HCT116 (cell line): ENCODE measurements around the gene TMEM242. TPM values are rescaled to one million over a fixed set of nuclear protein-coding genes. Genes with fewer than 3 reads are reported as not detected.

Experiments used
- ATAC-seq: fragments of 200-7000 bp; cut with Tn5 transposase; 2 replicates; pipeline ENCODE4 v1.9.1; 2020; ENCODE audit warnings: mild to moderate bottlenecking, moderate library complexity
- BruUV-seq: library from RNA; stranded (reverse); fragments of 400-500 nt; replicated peaks from 2 replicates; lab custom pipeline; 2021; lab: Mats Ljungman, UMichigan
- CTCF ChIA-PET: fragments of 300-600 bp; sonication (Branson Sonifier 250); formaldehyde crosslinking; loops from one replicate; lab custom pipeline; 2021; ENCODE audit warnings: antibody characterized with exemption; lab: Charles Lee
- POLR2A ChIA-PET: fragments of 300-600, 350-600 bp; sonication (Branson Sonifier 250); formaldehyde crosslinking; loops from one replicate; lab custom pipeline; 2021; ENCODE audit warnings: antibody characterized with exemption; lab: Charles Lee
- RAD21 ChIA-PET, 2 experiments: fragments of 300-600 bp; sonication (Branson Sonifier 250); formaldehyde crosslinking; loops; one replicate each; lab custom pipeline; 2023; ENCODE audit warnings: low total read pairs in 2 of 2; ENCODE audit not compliant: uncharacterized antibody in 2 of 2, unreplicated experiment in 2 of 2, low non-redundant PET in 1 of 2; lab: Charles Lee
- DNase-seq: peaks from one replicate; pipeline ENCODE4 v3.0.0-alpha.2; 2010; ENCODE audit warnings: low read depth, low spot score
- H2AFZ ChIP-seq: fragments of 200-600 bp; shearing (Covaris generic), sonication (generic); 2 replicates; pipeline ENCODE4 v1.6.1; 2017; ENCODE audit warnings: low read depth, mixed run types, mixed read lengths, antibody characterized with exemption, low read length; ENCODE audit not compliant: poor library complexity, severe bottlenecking
- H3K27ac ChIP-seq: 2 replicates; pipeline ENCODE4 v1.5.1; 2012; ENCODE audit warnings: low read depth, low read length
- H3K27me3 ChIP-seq: fragments of 200-600 bp; sonication (generic); 2 replicates; pipeline ENCODE4 v1.6.1; 2016; ENCODE audit warnings: mixed run types, low read length, mixed read lengths; ENCODE audit not compliant: insufficient read depth
- H3K36me3 ChIP-seq, 2 experiments: fragments of 200-500 bp in 1 of 2; fragments of 200-600 bp in 1 of 2; sonication (Bioruptor generic) in 1 of 2; sonication (generic) in 1 of 2; 2 replicates each; pipeline versions ENCODE4 v1.5.1 to v1.6.1; 2014 to 2016; ENCODE audit warnings: low read length in 2 of 2, inconsistent platforms in 1 of 2, mixed read lengths in 1 of 2, mixed run types in 1 of 2; ENCODE audit not compliant: insufficient read depth in 2 of 2, control insufficient read depth in 1 of 2
- H3K4me1 ChIP-seq, 2 experiments: fragments of 200-600 bp in 1 of 2; sonication (generic) in 1 of 2; 2 replicates each; pipeline versions ENCODE4 v1.5.1 to v1.6.1; 2012 to 2017; ENCODE audit warnings: low read length in 2 of 2, inconsistent platforms in 1 of 2, mild to moderate bottlenecking in 1 of 2, mixed read lengths in 1 of 2, mixed run types in 1 of 2, moderate library complexity in 1 of 2; ENCODE audit not compliant: insufficient read depth in 2 of 2, control insufficient read depth in 1 of 2
- H3K4me2 ChIP-seq: fragments of 200-600 bp; sonication (generic); 2 replicates; pipeline ENCODE4 v1.6.1; 2017; ENCODE audit warnings: mixed run types, low read length, mixed read lengths
- H3K4me3 ChIP-seq, 2 experiments: fragments of 200-600 bp in 1 of 2; sonication (generic) in 1 of 2; replicated peaks in 1 of 2; 2 replicates each; pipeline ENCODE4 v1.5.1; 2011 to 2016; ENCODE audit warnings: low read length in 2 of 2, control low read depth in 1 of 2, low read depth in 1 of 2, mild to moderate bottlenecking in 1 of 2, mixed read lengths in 1 of 2, mixed run types in 1 of 2
- H3K79me2 ChIP-seq: fragments of 200-600 bp; sonication (generic); 2 replicates; pipeline ENCODE4 v1.6.1; 2017; ENCODE audit warnings: mild to moderate bottlenecking, mixed run types, low read length, moderate library complexity, mixed read lengths; ENCODE audit not compliant: insufficient read depth
- H3K9ac ChIP-seq: fragments of 200-600 bp; sonication (generic); 2 replicates; pipeline ENCODE4 v1.6.1; 2016; ENCODE audit warnings: low read length, mixed read lengths
- H3K9me2 ChIP-seq: fragments of 200-600 bp; sonication (generic), shearing (Covaris generic); 2 replicates; pipeline ENCODE4 v1.6.1; 2017; ENCODE audit warnings: mixed run types, mild to moderate bottlenecking, moderate library complexity; ENCODE audit not compliant: insufficient read depth
- H3K9me3 ChIP-seq, 2 experiments: fragments of 200-500 bp in 1 of 2; fragments of 200-600 bp in 1 of 2; sonication (Bioruptor generic) in 1 of 2; sonication (generic) in 1 of 2; 2 replicates each; pipeline ENCODE4 v1.6.1; 2014 to 2017; ENCODE audit warnings: low read length in 2 of 2, mixed read lengths in 2 of 2, inconsistent platforms in 1 of 2, low read depth in 1 of 2, mild to moderate bottlenecking in 1 of 2, mixed run types in 1 of 2, moderate library complexity in 1 of 2; ENCODE audit not compliant: control insufficient read depth in 1 of 2, insufficient read depth in 1 of 2
- H4K20me1 ChIP-seq: fragments of 200-600 bp; sonication (generic), shearing (Covaris generic); 2 replicates; pipeline ENCODE4 v1.6.1; 2017; ENCODE audit warnings: mixed run types, mild to moderate bottlenecking, moderate library complexity; ENCODE audit not compliant: insufficient read depth
- ELF1 ChIP-seq: IDR thresholded peaks from 2 replicates; pipeline ENCODE4 v1.6.1; 2012; ENCODE audit warnings: low read depth, borderline replicate concordance
- EZH2 ChIP-seq: fragments of 200-600 bp; sonication (generic); IDR thresholded peaks from 2 replicates; pipeline ENCODE4 v1.6.1; 2017; ENCODE audit warnings: antibody characterized with exemption, mixed run types
- MAX ChIP-seq: IDR thresholded peaks from 2 replicates; pipeline ENCODE4 v1.6.1; 2012
- POLR2A ChIP-seq: IDR thresholded peaks from 2 replicates; pipeline ENCODE4 v1.7.0; 2011; ENCODE audit warnings: borderline replicate concordance; ENCODE audit not compliant: insufficient read depth, insufficient read length; ENCODE audit errors: extremely low read depth
- POLR2AphosphoS5 ChIP-seq: IDR thresholded peaks from 2 replicates; pipeline ENCODE4 v1.6.1; 2011; ENCODE audit warnings: mild to moderate bottlenecking, low read depth, low read length, moderate library complexity
- RAD21 ChIP-seq: IDR thresholded peaks from 2 replicates; pipeline ENCODE4 v1.6.1; 2012; ENCODE audit warnings: low read depth, mild to moderate bottlenecking
- SP1 ChIP-seq: IDR thresholded peaks from 2 replicates; pipeline ENCODE4 v1.6.1; 2012; ENCODE audit warnings: low read depth
- ZBTB33 ChIP-seq: IDR thresholded peaks from 2 replicates; pipeline ENCODE4 v1.6.1; 2011; ENCODE audit warnings: mild to moderate bottlenecking, low read length, moderate library complexity; ENCODE audit not compliant: insufficient replicate concordance; ENCODE audit errors: extremely low read depth
- intact Hi-C: fragments of 100-400 bp; cut with micrococcal nuclease; formaldehyde crosslinking; loops from 2 replicates; pipeline ENCODE4 v1.10.0; 2022
- total RNA-seq: library from RNA; stranded (reverse); gene quantifications from one replicate; pipeline ENCODE4 v1.2.1, GENCODE V29; 2021; ENCODE audit not compliant: unreplicated experiment
- TF ChIP-seq, protein P1 (sequence below), 3 experiments: fragments of 200-600 bp in 1 of 3; sonication (generic) in 1 of 3; IDR thresholded peaks in 2 of 3; conservative IDR thresholded peaks in 1 of 3; 2 replicates each; pipeline ENCODE4 v1.5.1; 2012 to 2017; ENCODE audit warnings: low read depth in 2 of 3, low read length in 2 of 3, antibody characterized with exemption in 1 of 3, borderline replicate concordance in 1 of 3, control low read depth in 1 of 3, mild to moderate bottlenecking in 1 of 3, mixed read lengths in 1 of 3, mixed run types in 1 of 3, moderate library complexity in 1 of 3; ENCODE audit not compliant: insufficient read depth in 1 of 3

TMEM242 gene
- total RNA-seq, 1 experiment from 2014 or later, result 11.6 TPM

- ATAC-seq, result no peak
- Histone ChIP-seq H3K4me2 (no peak overlapping the region), H3K9ac (no peak overlapping the region), H3K27ac (no peak overlapping the region), H4K20me1 (no peaks in the 10 kb centered on the region), H3K9me3 (no peaks in the 10 kb centered on the region), H3K9me2 (no peaks in the 10 kb centered on the region), H3K36me3 (no peaks in the 10 kb centered on the region), H2AFZ (no peak overlapping the region), H3K27me3 (no peaks in the 10 kb centered on the region), H3K79me2 (no peaks in the 10 kb centered on the region), H3K4me3 (no peak overlapping the region), H3K4me1 (peaks cover 10 to 29% of the 10 kb centered on the region in 2 experiments; a peak in 3 of 4 replicates)
- RAD21 ChIA-PET, result no interaction called here
- intact Hi-C loops, result loop anchor here (5.0 to 10.0 kb wide), 2 partner anchors 132 to 244 kb away; no protein-coding TSS in a partner anchor
- CTCF ChIA-PET, result no interaction called here
- DNase-seq, result no peak
- POLR2A ChIA-PET, result no interaction called here
- BruUV-seq, result no TSS peak
- TF ChIP-seq, protein P1, sequence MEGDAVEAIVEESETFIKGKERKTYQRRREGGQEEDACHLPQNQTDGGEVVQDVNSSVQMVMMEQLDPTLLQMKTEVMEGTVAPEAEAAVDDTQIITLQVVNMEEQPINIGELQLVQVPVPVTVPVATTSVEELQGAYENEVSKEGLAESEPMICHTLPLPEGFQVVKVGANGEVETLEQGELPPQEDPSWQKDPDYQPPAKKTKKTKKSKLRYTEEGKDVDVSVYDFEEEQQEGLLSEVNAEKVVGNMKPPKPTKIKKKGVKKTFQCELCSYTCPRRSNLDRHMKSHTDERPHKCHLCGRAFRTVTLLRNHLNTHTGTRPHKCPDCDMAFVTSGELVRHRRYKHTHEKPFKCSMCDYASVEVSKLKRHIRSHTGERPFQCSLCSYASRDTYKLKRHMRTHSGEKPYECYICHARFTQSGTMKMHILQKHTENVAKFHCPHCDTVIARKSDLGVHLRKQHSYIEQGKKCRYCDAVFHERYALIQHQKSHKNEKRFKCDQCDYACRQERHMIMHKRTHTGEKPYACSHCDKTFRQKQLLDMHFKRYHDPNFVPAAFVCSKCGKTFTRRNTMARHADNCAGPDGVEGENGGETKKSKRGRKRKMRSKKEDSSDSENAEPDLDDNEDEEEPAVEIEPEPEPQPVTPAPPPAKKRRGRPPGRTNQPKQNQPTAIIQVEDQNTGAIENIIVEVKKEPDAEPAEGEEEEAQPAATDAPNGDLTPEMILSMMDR (IDR thresholded peaks at IDR 0.05 in 2 of 3, conservative IDR thresholded peaks at IDR 0.05 in 1 of 3; ENCODE audit: borderline replicate concordance in 1 of 3, insufficient read depth in 1 of 3, low read depth in 2 of 3, low read length in 2 of 3), result no peak
- no peak for TF ChIP-seq ELF1
- no peak for TF ChIP-seq ZBTB33
- TF ChIP-seq SP1, result no peak
- TF ChIP-seq POLR2AphosphoS5, result no peak
- TF ChIP-seq RAD21, result no peak
- TF ChIP-seq POLR2A, result no peak
- no peak for TF ChIP-seq MAX
- TF ChIP-seq EZH2, result no peak
Observed at GRCh38 chr6:157276731-157277130, 46.6 kb downstream of the TMEM242 start.
